GM19463 (cell line): ENCODE data around the gene CUL4A.
"Not testable (repeated sequence)": the region's sequence is repeated elsewhere in the genome, so short reads cannot be mapped to it uniquely, and the experiment has no call there.

Experiments
- ATAC-seq: cut with Tn5 transposase; IDR thresholded peaks from one replicate; pipeline ENCODE4 v1.9.1; 2021; ENCODE audit warnings: mild to moderate bottlenecking, moderate library complexity; ENCODE audit not compliant: unreplicated experiment

Gene CUL4A

DNA sequence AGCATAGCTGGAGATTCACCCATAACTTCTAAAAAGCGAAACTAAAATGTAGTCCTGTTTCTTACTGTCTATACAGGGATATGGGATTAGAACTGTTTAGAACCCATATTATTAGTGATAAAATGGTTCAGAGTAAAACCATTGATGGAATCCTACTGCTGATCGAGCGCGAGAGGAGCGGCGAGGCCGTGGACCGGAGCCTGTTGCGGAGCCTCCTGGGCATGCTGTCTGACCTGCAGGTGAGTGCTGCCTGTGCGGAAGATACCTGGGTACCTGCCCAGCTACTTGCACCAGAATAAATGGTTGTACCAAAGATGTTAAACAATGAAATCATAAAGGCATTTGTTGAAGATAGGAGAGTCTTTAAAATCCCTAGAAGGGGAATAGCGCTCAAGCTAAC is 23.7 kb downstream of the CUL4A start:
- no peak for ATAC-seq

GRCh38 chr13:113238536-113238935 is 29.1 kb downstream of the CUL4A start:
- ATAC-seq: no peak

DNA sequence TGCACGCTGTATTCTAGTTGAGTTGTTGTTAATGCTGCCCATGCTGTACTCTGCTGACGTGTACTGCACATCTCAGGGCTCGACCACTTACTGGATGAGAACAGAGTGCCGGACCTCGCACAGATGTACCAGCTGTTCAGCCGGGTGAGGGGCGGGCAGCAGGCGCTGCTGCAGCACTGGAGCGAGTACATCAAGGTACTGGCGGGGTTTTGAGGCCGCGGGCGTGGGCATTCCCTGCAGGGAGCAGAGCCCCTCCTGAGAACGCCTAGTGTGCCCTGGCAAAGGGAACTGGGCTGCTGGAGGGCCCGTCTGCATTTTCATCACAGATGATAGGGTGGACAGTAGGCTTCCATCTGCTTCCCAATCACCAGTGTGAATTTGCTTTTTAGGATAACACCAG is 29.9 kb downstream of the CUL4A start:
- no peak for ATAC-seq

GRCh38 chr13:113239986-113240385 is 30.6 kb downstream of the CUL4A start:
- no peak for ATAC-seq

GRCh38 chr13:113241623-113242022 is 32.2 kb downstream of the CUL4A start:
- not testable (repeated sequence) for ATAC-seq

DNA sequence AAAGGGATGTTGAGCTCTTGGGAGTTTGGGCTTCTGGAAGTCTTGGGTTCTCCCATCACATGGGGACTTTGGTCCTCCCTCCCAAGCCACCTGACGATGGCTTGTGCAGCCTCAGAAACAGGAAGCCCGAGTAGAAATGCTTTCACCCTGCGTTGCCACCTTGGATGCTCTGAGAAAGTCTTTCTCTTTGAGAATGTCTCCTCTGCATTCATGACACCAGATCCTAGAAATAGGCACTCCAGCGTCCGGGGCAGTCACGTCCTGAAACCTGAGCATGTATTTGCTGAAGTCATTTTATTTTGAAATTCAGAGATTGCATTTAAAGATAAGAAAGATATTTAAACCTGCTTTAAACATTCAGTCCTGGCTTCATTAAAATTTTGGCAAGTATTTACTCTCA is 34.4 kb downstream of the CUL4A start:
- ATAC-seq: no peak

GRCh38 chr13:113245849-113246796 is 36.7 kb downstream of the CUL4A start:
- no peak for ATAC-seq

DNA sequence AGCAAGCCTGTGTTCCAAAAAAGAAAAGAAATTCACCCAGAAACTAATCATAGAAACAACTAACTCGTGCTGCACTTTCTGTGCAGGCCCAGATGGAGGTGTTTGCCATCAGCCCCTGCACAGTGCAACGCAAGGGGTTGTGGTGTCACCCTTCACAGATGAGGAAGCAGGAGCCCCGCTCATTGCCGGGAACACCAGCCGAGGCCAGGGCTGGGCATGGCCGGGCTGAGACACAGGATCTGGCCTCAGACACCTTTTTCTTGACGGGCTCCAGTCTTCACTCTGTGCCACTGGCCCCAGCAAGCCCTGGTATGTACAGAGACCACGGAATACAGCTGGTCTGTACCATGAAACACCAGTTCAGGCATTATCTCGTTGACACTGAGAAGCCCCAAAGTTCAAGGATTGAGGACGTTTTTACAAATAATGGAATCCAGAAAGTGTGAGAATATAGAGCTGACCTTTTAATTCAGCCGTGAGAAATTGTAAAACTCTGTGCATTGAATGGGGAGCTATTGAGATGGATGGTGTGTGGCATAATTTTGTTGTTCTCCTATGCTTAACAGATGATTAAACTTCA is 43.2 kb downstream of the CUL4A start:
- ATAC-seq: no peak

- ATAC-seq: not testable (repeated sequence)
Observed at GRCh38 chr13:113257908-113258307, 48.5 kb downstream of the CUL4A start.

DNA sequence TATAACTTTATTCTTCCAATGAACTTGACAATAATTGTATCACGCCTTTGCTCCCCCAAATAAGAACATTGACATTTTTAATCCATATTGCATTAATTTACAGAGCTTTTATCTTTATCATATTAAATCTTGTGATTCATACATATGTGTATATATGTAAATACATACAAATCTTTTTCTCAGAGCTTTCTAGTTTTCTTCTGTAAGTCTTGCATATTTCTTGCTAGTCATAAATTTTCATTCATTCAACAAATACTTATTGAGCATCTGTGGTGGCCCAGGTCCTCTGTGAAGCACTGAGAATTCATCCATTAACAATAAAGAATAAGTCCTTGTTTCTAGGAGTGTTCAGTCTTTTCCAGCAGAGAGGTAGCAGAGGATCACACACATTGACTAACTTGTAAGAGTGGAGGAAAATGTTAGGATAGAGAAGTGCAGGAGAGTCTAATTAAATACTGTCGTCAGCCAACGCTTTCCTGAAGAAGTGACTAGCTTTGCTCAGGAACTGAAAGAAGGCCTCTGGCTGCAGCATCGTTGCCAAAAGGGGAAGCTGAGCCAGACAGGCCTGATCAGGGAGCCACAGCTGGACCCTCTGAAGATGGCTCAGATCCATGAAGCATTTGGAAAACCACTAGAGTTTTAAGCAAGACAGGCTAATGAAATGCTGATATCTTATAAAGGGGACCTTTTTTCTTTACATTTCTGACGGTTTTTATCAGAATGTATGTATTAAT is 49.1 kb downstream of the CUL4A start:
- no peak for ATAC-seq

GRCh38 chr13:113260996-113261395 is 51.6 kb downstream of the CUL4A start:
- ATAC-seq: no peak

- not testable (repeated sequence) for ATAC-seq
Observed at GRCh38 chr13:113263016-113263415, 53.6 kb downstream of the CUL4A start.

DNA sequence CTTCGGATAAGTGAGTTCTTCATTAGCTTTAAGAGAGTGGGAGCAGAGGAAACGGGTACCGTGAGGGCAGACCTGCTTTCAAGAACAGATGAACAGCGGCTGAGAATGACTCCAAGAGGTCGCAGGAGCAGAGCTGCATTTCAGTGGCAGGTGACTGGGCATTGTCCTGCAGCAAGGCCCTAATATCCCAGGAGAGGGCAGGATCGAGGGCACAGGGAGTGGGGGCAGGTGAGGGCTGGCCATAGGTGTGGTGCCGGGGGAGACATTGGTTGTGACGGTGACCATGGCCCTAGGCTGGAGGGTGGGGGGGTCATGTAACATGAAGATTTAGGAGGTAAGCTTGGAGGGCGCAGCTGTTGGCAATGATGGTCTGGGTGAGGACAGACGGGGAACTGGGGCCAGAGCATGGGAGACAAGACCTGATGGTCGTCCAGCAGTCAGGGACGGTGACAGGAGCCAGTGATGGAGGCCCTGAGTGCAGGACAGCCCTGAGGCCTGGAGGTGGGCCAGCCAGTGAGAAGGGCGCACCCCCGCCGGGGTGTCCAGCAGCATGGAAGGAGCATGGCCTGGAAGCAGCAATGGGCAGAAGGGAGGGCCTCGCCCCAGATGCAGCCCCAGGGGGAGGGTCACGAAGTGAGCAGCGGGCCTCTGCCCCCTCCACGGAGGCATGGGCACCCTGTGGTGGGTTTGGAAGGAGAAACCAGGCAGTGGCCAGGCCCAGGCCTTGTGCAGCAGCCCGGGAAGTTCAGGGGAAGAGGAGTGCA is 58.4 kb downstream of the CUL4A start:
- ATAC-seq: no peak

GRCh38 chr13:113272031-113272430 is 62.6 kb downstream of the CUL4A start:
- ATAC-seq: no peak

- no peak for ATAC-seq
Observed at GRCh38 chr13:113272701-113273181, 63.3 kb downstream of the CUL4A start.

DNA sequence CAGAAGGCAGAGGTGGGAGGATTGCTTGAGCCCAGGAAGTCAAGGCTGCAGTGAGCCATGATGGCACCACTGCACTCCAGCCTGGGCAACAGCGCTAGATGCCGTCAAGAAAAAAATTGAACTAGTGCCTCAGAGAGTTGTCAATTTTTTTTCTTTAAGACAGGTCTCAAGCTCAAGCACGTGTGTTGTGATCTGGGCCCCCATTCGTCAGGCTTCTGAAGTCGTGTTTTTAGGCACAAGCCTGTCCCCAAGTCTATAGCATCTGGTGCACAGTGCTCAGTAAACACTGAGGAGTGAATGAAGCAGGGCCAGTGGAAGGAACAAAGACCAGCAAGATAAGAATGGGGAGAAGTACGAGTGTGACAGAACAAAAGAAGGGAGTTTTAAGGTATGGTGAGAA is 63.9 kb downstream of the CUL4A start:
- no peak for ATAC-seq

DNA sequence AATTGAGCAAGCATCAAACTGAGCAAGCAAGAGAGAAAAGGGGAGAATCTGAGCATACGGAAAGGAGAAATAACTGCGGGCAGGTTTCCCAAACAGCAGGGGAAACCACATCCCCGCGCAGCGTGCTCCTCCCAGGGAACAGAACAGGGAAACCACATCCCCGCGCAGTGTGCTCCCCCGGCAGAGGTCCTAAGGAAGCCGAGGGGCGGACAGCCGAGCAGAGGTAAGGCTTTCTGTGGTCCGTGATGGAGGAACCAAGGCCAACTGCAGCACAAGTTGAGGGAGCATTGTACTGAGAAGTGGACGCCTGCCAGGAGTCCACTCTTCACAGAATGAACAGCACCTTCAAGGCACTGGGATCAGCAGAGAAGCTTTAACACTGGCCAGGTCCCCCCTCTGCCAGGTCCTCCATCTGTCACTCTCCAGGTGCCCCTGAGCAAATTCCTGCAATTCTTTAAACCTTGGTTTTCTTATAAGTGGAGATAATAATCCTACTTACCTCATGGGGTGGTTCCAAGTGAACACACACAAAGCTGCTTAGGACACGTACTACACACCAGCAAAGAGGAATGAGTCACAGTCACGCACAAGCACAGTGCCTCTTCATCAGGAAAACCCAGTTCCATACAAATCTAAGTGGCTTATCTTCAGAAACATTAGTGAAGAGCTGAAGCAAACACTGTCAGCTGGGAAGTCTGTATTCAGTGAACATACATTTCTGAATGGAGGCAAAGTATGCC is 64.6 kb downstream of the CUL4A start:
- ATAC-seq: no peak

- ATAC-seq: no peak
Observed at GRCh38 chr13:113274721-113275120, 65.3 kb downstream of the CUL4A start.

- ATAC-seq: no peak
Observed at GRCh38 chr13:113275387-113275786, 66.0 kb downstream of the CUL4A start.

GRCh38 chr13:113280126-113280525 is 70.7 kb downstream of the CUL4A start:
- no peak for ATAC-seq
